AG09319 (cell line): ENCODE results near the gene SHISAL2A.

Experiments used
- DNase-seq: peaks from one replicate; pipeline ENCODE4 v3.0.0-alpha.2; 2010; ENCODE audit warnings: low read depth; ENCODE audit errors: extremely low read depth
- TF ChIP-seq, protein P1 (sequence below): IDR thresholded peaks from 2 replicates; pipeline ENCODE4 v1.5.1; 2011; ENCODE audit warnings: low read depth, mild to moderate bottlenecking, inconsistent platforms, low read length, moderate library complexity

Gene SHISAL2A

DNA sequence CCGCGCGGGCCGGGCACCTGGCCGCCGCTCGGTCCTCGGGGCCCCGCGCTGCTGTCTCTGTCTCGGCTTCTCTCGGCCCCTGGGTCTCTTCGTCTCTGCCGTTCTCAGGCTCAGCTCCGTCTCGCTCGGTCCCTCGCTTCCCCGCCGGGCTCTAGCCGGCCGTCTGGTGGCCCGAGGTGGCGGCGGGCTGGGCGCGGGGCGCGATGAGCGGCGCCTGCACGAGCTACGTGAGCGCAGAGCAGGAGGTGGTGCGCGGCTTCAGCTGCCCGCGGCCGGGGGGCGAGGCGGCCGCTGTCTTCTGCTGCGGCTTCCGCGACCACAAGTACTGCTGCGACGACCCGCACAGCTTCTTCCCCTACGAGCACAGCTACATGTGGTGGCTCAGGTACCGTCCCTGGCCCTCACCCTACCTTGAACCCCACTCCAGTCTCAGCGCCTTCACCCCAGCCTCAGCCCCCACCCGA is 355 bp downstream of the SHISAL2A start:
- TF ChIP-seq, protein P1, sequence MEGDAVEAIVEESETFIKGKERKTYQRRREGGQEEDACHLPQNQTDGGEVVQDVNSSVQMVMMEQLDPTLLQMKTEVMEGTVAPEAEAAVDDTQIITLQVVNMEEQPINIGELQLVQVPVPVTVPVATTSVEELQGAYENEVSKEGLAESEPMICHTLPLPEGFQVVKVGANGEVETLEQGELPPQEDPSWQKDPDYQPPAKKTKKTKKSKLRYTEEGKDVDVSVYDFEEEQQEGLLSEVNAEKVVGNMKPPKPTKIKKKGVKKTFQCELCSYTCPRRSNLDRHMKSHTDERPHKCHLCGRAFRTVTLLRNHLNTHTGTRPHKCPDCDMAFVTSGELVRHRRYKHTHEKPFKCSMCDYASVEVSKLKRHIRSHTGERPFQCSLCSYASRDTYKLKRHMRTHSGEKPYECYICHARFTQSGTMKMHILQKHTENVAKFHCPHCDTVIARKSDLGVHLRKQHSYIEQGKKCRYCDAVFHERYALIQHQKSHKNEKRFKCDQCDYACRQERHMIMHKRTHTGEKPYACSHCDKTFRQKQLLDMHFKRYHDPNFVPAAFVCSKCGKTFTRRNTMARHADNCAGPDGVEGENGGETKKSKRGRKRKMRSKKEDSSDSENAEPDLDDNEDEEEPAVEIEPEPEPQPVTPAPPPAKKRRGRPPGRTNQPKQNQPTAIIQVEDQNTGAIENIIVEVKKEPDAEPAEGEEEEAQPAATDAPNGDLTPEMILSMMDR: no peak
- no peak for DNase-seq

DNA sequence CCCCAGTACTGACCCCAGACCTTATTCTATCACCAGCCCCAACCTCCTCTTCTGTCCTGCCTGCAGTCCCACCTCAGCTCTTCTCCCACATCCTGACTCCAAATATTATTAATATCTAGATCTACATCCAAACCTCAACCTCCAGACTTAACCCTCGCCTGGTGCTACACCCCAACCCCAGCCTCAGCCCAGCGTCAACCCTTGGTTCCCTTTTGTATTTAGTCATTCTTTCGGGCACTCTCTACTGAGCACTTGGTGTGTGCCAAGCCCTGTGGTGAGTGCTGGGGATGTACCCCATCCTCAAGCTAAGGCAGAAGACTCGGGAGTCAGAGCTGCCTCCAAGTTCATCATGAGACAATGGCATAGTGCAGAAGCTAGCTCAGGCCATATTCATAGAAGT is 1.1 kb downstream of the SHISAL2A start:
- DNase-seq: no peak
- TF ChIP-seq, protein P1: no peak

DNA sequence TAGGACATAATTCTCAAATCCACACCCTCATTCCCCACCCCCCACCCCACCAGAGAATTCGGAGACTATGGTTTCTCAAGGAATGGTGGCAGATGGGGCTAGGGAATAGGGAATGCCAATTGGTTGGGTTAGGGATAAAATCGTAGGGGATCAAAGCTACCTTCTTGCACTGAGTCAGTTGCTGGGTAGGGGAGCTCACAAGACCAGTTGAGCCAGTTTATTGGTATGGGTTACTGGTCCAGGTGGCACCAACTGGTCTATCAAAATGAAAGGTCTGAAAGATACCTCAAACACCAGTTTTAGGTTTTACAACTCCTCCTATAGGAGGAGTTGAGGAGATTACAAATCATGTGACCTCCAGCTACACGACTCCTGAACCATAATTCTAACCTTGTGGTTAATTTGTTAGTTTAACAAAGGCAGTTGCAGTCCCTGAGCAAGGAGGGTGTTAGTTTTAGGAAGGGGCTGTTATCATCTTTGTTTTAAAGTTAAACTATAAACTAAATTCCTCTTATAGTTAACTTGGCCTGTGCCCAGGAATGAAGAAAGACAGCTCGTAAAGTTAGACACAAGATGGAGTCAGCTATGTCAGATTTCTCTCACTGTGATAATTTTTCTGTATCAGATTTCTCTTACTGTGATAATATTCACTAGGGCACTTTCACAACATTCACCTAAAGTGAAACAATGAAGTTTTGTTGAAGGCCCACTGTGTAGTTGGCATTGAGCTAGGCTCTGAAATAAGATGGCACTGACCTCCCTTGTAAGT is 2.5 kb downstream of the SHISAL2A start:
- TF ChIP-seq, protein P1: no peak
- DNase-seq: no peak

DNA sequence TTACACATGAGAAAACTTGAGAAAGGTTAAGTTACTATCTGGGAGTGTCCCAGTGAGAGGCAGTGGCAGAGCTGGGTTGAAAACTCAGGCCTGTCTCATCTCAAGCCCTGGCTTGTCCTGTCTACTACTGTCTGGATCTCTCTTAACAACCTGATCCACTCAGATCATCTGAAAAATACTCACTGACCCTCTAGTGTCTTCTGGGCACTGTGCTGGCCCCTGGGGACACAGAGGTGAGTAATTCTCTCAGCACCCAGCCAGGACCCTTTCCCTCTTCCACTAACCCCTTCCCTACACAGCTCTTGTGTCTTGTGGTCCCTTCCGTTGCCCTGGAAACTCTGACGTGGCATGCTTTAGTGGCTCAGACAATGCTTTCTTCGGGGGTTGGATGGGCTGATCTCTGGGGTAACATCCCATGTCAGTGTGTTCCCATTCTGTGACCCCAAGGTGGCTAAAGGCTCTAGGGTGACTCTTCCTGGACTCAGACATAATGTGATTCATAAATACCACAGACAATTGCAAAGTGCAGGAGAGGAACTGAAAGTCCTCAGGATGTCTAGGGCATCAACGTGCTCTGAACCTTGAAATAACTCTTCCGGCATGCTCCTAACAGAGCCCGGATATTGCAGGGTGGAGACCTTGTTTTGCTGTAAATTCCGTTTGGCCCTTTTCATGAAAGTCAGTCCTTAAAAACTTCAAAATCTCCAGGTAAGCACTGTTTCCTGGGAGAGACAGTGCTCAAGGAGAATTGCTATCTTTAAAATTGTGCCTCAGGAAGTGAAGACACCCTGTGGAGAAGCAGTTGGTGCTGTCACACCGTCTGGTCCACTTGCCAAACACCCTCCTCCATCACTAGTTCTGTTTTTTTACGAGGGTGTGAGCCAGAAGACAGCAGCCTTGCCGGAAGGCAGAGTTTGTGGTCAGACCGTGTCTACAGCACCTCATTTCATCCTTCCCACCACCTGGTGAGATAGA is 4.0 kb downstream of the SHISAL2A start:
- TF ChIP-seq, protein P1: no peak
- no peak for DNase-seq

DNA sequence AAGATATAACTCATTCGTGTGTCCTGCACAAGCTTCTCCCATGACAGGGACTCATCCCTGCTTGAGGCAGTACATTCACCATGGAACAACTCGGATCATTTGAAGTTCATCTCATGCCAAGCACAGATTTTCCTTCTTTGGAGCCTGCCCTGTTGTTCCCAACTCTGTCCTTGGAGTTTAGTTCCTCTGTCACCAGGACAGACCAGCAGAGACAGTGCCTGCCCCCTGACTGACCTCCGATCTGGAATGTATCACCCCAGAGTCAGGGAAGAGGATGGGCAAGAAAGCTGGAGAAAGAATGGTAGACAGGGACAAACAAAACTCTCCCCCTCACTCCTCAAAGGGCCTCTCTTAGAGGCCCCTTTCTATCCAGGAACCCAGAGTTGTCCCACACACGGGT is 5.0 kb downstream of the SHISAL2A start:
- TF ChIP-seq, protein P1: no peak
- no peak for DNase-seq

DNA sequence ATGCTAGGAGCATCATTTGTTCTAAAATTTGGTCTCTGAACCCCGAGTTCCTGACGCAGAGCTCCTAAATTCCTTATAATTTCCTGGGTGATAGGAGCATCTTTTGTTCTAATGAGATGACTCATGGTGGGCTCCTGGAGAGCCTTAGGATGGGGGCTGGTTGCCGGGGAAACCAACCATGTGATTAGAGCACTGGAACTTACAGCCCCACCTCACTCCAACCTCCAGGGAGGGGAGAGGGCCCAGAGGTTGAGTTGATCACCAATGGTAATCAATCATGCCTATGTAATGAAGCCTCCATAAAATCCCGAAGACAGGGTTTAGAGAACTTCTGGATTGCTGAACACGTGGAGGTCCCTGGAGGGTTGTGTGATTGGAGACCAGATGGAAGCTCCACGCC is 7.7 kb downstream of the SHISAL2A start:
- DNase-seq: no peak
- TF ChIP-seq, protein P1: no peak

DNA sequence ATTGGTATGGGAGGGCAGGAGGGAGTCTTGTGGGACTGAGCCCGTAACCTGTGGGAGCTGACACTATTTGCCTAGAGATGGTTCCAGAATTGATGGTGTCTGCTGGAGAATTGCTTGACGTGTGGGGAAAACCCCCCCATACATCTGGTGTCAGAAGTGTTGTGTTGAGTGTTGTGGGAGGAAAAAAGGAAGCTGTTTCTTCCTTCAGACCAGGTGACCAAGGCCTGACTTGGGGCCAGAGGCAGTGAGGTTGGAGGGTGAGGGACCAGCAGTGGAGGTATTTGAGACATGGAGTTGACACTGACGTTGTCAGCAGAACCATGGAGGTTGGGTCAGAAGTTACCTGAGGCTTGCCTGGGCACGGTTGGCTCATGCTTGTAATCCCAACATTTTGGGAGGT is 8.3 kb downstream of the SHISAL2A start:
- TF ChIP-seq, protein P1: no peak
- DNase-seq: no peak
